Smooth muscle cell (in vitro differentiated cells): ENCODE data around the gene STK25. TPM values are rescaled to one million over a fixed set of nuclear protein-coding genes. Genes with fewer than 3 reads are reported as not detected.

Experiments used
- DNase-seq: peaks from one replicate; lab custom pipeline; 2025; ENCODE audit not compliant: unreplicated experiment; lab: John Stamatoyannopoulos, UW
- H2AFZ ChIP-seq: fragments of 200-600 bp; sonication (generic); 2 replicates; pipeline ENCODE4 v1.6.0; 2016; ENCODE audit warnings: antibody characterized with exemption, low read depth, mild to moderate bottlenecking
- H3F3A ChIP-seq: fragments of 200-600 bp; sonication (generic); 2 replicates; pipeline ENCODE4 v1.6.0; 2017; ENCODE audit warnings: antibody characterized with exemption, low read depth
- H3K27ac ChIP-seq: fragments of 200-600 bp; sonication (generic); 2 replicates; pipeline ENCODE4 v1.5.1; 2016; ENCODE audit warnings: low read depth, mild to moderate bottlenecking
- H3K27me3 ChIP-seq: fragments of 200-600 bp; sonication (generic); 2 replicates; pipeline ENCODE4 v1.6.1; 2016; ENCODE audit warnings: low read depth, mild to moderate bottlenecking
- H3K36me3 ChIP-seq: fragments of 200-600 bp; sonication (generic); 2 replicates; pipeline ENCODE4 v1.5.1; 2016; ENCODE audit warnings: low read depth
- H3K4me1 ChIP-seq: fragments of 200-600 bp; sonication (generic); 2 replicates; pipeline ENCODE4 v1.5.1; 2016; ENCODE audit warnings: low read depth
- H3K4me2 ChIP-seq: fragments of 200-600 bp; sonication (generic); 2 replicates; pipeline ENCODE4 v1.6.0; 2016; ENCODE audit warnings: mild to moderate bottlenecking
- H3K4me3 ChIP-seq: fragments of 200-600 bp; sonication (generic); 2 replicates; pipeline ENCODE4 v1.5.1; 2016; ENCODE audit warnings: mild to moderate bottlenecking
- H3K79me2 ChIP-seq: fragments of 200-600 bp; sonication (generic); 2 replicates; pipeline ENCODE4 v1.6.0; 2016; ENCODE audit warnings: low read depth, mild to moderate bottlenecking
- H3K9ac ChIP-seq: fragments of 200-600 bp; sonication (generic); 2 replicates; pipeline ENCODE4 v1.6.0; 2016; ENCODE audit warnings: low read depth
- H3K9me3 ChIP-seq: fragments of 200-600 bp; sonication (generic); replicated peaks from 2 replicates; pipeline ENCODE4 v1.5.1; 2016; ENCODE audit warnings: low read depth
- H4K20me1 ChIP-seq: fragments of 200-600 bp; sonication (generic); 2 replicates; pipeline ENCODE4 v1.6.0; 2016; ENCODE audit warnings: low read depth
- CTCF ChIP-seq: fragments of 200-600 bp; sonication (generic); IDR thresholded peaks from 2 replicates; pipeline ENCODE4 v1.5.1; 2017; ENCODE audit warnings: borderline replicate concordance, mild to moderate bottlenecking, antibody characterized with exemption; ENCODE audit not compliant: insufficient read depth, poor library complexity, severe bottlenecking
- WGBS: methylation state at CpG from one replicate; pipeline ENCODE4 v1.1.7; 2016; ENCODE audit warnings: low lambda C conversion rate; 5-methylcytosine and 5-hydroxymethylcytosine counted together
- polyA plus RNA-seq: library from polyadenylated mRNA; unstranded; fragments of >200 nt; fragmentation: Nextera tagmentation; extraction: Ambion mirVana; gene quantifications from 2 replicates; pipeline ENCODE4 v1.2.1, GENCODE V29; 2016
- total RNA-seq: library from RNA; depleted of rRNA; stranded (reverse); fragments of >200 nt; gene quantifications from 2 replicates; pipeline ENCODE4 v1.2.3, GENCODE V29; 2014

The STK25 gene
- total RNA-seq (202 and 212 TPM in 2 replicates), polyA plus RNA-seq (200 and 201 TPM in 2 replicates)

DNA sequence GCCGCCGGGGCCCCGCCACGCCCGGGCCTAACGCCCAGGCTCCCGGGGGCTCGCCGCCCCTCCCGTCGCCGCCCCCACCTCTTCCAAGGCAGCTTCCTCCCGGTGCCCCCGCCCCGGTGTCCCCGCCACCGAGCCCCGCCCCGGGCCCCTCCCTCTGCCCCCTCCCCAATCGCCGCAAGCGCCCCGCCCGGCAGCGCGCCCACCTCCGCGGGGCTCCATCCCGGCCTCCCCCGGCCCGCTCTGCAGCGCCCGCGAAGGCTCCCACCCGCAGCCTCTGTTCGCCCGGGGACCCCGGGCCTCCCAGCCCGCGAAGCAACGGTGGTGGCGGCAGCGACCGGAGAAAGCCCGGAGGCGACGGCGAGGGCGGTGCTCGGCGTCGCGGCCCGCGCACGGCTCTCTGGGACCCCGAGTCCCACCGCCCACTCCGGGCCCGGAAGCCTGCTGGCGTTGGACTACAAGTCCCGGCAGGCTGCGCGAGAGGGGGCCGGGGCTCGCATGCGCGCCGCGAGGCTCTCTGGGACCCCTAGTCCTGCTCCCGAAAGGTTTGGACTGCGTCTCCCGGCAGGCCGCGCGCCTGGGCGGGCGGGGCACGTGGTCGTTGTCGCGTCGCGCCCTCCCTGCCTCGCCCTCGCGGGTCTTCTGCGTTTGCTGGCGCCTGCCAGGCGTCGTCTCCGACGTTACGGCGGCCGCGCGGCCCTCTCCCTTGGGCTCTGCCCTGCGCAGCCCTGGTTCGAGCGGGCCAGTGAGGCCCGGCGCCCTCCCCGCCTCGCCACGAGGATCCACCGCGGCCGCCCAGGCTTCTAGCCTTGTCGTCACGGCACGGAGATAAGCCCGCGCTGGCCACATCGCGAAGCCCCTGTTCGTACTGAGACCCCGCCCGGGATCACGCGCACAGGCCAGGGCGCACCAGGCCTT is at the start of gene STK25:
Gene STK25 (minus strand): TSS at position 345 of the 915 bp plus-strand sequence. CDS start 549 bp downstream, outside the sequence.
- Histone ChIP-seq H3K79me2 (peaks cover 49% of the 10 kb centered on the region), H3K9ac (peak within 1 kb of the TSS; percentile 75), H3K9me3 (no peaks in the 10 kb centered on the region), H3K4me1 (peaks cover 23% of the 10 kb centered on the region), H3K4me3 (peak within 1 kb of the TSS; percentile 100), H3K36me3 (no peaks in the 10 kb centered on the region), H3F3A (no peaks in the 10 kb centered on the region), H3K27me3 (no peaks in the 10 kb centered on the region), H3K27ac (peak within 1 kb of the TSS; percentile 72), H3K4me2 (peak within 1 kb of the TSS; percentile 95), H4K20me1 (peaks cover 44% of the 10 kb centered on the region), H2AFZ (peak within 1 kb of the TSS; percentile 94)
- peak; percentile 91 for DNase-seq
- 2% methylated on average over 72 of the region's 122 CpGs for WGBS
- peak; percentile 1 for TF ChIP-seq CTCF

- Histone ChIP-seq H3K9ac (no peak overlapping the region), H3K36me3 (no peaks in the 10 kb centered on the region), H3K9me3 (no peaks in the 10 kb centered on the region), H3F3A (peaks cover 7% of the 10 kb centered on the region), H3K4me1 (peaks cover 15% of the 10 kb centered on the region), H3K4me3 (no peak overlapping the region), H2AFZ (no peak overlapping the region), H3K79me2 (peaks cover 18% of the 10 kb centered on the region), H4K20me1 (peaks cover 21% of the 10 kb centered on the region), H3K4me2 (no peak overlapping the region), H3K27me3 (no peaks in the 10 kb centered on the region), H3K27ac (no peak overlapping the region)
- no peak for TF ChIP-seq CTCF
- DNase-seq, result no peak
Measured at GRCh38 chr2:241556746-241557145, 48.4 kb upstream of the STK25 start.

DNA sequence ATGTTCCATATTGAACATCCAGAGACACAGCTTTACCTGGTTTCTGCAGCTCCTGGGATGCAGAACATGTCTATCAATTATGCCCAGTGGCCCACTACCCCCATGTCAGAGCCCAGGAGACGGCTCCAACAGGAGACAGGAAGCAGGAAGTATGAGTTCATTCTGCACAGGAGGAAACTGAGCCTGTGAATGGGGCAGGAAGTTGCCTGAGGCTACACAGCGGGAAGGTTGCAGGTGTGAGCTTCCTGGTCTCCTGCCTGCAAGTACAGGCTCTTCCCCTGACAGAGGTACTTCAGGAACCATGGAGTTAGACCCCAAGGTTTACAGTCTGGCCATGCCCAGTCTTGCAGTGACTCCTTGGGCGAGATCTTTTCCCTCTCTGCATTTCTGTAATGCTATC is 47.3 kb upstream of the STK25 start:
- Histone ChIP-seq H3K4me3 (no peak overlapping the region), H3K9ac (no peak overlapping the region), H3K36me3 (no peaks in the 10 kb centered on the region), H3F3A (peaks cover 7% of the 10 kb centered on the region), H2AFZ (no peak overlapping the region), H3K9me3 (no peaks in the 10 kb centered on the region), H3K4me1 (peaks cover 14% of the 10 kb centered on the region), H4K20me1 (peaks cover 14% of the 10 kb centered on the region), H3K27ac (no peak overlapping the region), H3K79me2 (peaks cover 15% of the 10 kb centered on the region), H3K4me2 (no peak overlapping the region), H3K27me3 (no peaks in the 10 kb centered on the region)
- DNase-seq, result no peak
- TF ChIP-seq CTCF, result no peak
- WGBS, result 72% methylated on average over 3 of the region's 3 CpGs
